NCI-H146 (cell line): ENCODE data around the gene PRDM2.

Source experiments
- DNase-seq: peaks from one replicate; lab custom pipeline; 2025; lab: John Stamatoyannopoulos, UW

PRDM2 gene

GRCh38 chr1:13836631-13837030 lies 136.6 kb downstream of the PRDM2 start:
- no peak for DNase-seq

GRCh38 chr1:13838236-13838635 lies 138.2 kb downstream of the PRDM2 start:
- DNase-seq, result no peak

DNA sequence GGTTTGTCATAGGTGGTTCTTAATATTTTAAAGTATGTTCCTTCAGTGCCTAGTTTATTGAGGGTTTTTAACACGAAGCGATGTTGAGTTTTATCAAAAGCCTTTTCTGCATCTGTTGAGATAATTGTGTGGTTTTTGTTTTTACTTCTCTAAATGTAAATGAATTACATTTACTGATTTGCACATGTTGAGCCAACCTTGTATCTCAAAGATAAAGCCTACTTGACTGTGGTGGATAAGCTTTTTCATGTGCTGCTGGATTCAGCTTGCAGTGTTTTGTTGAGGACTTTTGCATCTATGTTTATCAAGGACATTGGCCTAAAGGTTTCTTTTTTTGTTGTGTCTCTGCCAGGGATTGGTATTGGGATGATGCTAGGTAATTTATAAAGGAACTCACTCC lies 142.5 kb downstream of the PRDM2 start:
- DNase-seq, result no peak

- no peak for DNase-seq
Observed at GRCh38 chr1:13851726-13852125, 151.7 kb downstream of the PRDM2 start.

DNA sequence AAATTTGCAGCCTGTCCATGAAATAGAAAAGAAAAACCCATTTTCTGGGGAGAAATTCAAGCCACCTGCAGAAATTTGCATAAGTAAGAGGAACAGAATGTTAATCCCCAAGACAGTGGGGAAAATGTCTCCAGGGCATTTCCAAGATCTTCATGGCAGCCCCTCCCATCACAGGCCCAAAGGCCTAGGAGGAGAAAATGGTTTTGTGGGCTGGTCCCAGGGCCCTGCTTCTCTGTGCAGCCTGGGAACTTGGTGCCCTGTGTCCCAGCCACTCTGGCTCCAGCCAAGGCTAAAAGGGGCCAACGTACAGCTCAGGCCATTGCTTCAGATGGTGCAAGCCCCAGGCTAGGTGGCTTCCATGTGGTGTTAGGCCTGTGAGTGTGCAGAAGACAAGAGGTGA lies 155.6 kb downstream of the PRDM2 start:
- DNase-seq, result no peak

DNA sequence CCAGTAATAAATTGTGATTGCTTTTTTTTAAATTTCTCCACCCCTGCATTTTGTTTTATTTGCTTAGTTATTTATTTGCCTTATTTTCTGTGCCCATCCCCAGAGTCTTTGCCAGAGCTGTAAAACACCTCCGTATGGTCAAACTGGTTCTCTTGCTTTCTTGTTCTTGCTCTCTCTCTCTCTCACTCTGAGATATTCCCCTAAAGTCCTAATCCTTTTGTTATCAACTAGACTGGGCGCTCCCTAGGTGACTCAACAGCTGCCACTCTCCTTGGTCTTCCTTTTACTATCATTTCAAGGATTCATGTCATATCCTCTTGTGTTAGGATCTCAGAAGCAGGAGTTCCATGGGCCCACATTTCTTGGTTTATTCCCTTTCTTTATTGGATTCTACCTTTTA lies 160.0 kb downstream of the PRDM2 start:
- DNase-seq, result no peak

- DNase-seq, result no peak
Observed at GRCh38 chr1:13864760-13865159, 164.8 kb downstream of the PRDM2 start.

DNA sequence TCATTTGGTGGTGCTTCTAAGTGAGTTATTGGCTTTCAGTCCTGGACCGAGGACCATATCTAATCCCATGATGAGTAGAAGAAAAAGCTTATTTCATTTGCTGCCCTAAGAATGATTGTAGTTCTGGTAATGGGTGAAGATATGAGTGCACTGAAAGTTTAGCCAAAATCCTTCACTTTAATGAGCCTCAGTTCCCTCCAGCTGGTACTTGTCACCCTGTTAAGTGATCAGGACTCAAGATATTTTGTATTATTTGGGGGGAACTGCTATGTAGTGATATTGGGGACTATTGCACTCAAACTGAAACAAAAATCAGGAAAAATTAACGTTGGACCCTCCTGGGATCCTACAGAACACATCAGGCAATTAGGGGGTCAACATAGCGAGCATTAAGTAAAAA lies 165.9 kb downstream of the PRDM2 start:
- DNase-seq, result no peak

DNA sequence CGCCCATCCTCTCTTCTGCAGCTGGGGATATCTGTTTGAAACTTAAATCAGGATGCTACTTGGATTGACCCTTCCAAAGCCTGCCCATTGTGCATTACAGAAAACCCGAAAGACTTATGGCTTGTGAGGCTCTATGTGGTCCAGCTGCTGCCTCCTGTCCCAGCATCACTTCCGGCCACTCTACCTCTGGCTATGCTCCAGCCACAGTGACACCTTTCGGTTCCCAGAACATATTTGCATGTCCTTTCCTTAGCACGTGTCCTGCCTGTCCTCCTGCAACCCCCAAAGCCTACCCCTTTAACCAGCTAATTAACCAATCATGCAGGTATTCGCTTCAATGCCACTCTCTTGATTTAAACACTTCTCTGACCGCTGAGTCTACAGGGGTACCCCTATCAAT lies 167.6 kb downstream of the PRDM2 start:
- DNase-seq, result no peak

DNA sequence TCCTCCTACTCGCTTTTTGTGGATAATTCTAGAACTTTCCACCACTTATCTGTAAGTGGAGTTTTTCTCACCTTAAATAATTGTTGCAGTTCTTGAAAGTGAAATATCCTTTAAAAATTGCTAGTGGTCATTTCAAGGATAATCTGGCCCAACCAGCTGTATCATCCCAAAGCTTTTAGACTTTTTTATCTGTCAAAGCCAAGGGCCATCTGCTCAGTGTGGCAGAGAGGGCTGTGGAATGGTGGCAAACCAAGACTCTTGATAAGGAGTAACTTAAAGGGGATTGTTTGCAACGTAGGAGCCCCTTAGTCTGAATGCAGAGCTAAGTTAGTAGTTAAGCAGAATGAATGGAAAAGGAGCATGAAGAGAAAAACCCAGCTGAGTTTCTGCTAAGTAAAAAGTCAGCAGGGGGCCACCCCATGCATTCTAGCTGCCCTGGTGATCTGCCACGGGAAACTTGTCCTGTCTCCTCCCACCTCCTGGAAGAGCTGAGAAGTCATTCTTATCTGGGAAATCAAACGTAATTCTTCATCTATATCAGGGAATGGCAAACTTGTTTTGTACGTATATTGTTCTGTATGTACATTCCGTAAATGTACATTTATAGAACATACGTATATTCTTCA lies 169.3 kb downstream of the PRDM2 start:
- no peak for DNase-seq

DNA sequence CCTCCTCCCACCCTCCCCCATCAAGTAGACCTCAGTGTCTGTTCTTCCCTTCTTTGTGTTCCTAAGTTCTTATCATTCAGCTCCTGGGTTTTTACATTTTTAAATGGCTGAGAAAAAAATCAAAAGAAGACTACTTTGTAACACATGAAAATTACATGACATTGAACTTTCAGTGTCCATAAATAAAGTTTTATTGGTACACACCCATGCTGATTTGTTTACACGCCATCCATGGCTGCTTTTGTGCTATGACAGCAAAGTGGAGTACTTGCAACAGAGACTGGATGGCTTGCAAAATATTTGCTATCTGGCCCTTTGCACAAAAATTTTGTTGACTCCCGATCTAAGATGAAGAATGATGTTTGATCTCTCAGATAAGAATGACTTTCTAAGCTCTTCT lies 171.4 kb downstream of the PRDM2 start:
- no peak for DNase-seq

GRCh38 chr1:13871886-13872285 lies 171.9 kb downstream of the PRDM2 start:
- no peak for DNase-seq

DNA sequence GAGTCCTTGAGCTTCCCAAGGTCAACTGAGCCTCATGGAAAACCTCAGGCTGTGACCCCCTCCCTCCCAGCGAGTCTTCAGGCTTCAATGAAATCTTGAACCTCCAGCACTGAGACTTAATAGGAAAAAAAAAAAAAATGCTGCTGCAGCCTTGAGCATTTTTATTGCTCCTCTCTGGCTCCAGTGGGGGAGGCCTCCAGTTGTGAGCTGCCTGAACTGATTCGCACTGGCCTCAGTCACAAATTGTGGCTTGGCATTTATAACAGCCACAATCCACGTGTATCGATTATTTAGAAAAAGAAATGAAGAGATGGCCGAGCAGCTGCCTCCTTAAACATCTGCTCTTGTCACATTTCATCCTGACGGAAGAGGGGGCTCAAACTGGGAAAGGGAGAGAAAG lies 173.0 kb downstream of the PRDM2 start:
- DNase-seq, result no peak
